ENCODE data around the gene COL23A1.

Gene COL23A1

GRCh38 chr5:178383919-178384815 lies 206.0 kb downstream of the COL23A1 start:
- Histone ChIP-seq H3K4me3 (ENCODE audit: low read length) (no peak overlapping the region), H2AFZ (ENCODE audit: low read depth, low read length) (no peak overlapping the region), H3K4me2 (ENCODE audit: low read length) (no peak overlapping the region), H3K27me3 (ENCODE audit: low read depth, low read length) (peaks cover 10% of the 10 kb centered on the region; the same call in 1 of the 2 replicates), H3K9ac (ENCODE audit: low read length) (no peak overlapping the region), H3K27ac (ENCODE audit: low read length) (no peak overlapping the region), H3K36me3 (replicated peaks; ENCODE audit: low read depth, low read length) (no peaks in the 10 kb centered on the region), H3K9me3 (ENCODE audit: insufficient read depth, low read length) (no peaks in the 10 kb centered on the region), H4K20me1 (ENCODE audit: insufficient read depth, low read length) (no peaks in the 10 kb centered on the region), H3K79me2 (ENCODE audit: low read length) (no peaks in the 10 kb centered on the region), H3K4me1 (ENCODE audit: low read length) (no peaks in the 10 kb centered on the region)
- TF ChIP-seq CTCF (IDR thresholded peaks at IDR 0.05; ENCODE audit: low read depth, low read length) (no peak), EZH2phosphoT487 (IDR thresholded peaks at IDR 0.05; ENCODE audit: low read depth) (no peak)

GRCh38 chr5:178383301-178383918 lies 206.8 kb downstream of the COL23A1 start:
- H3K9ac ChIP-seq (ENCODE audit: low read length) = no peak overlapping the region
- no peak overlapping the region for H3K4me3 ChIP-seq (ENCODE audit: low read length)
- peaks cover 6% of the 10 kb centered on the region; the same call in 1 of the 2 replicates for H3K27me3 ChIP-seq (ENCODE audit: low read depth, low read length)
- no peak overlapping the region for H3K27ac ChIP-seq (ENCODE audit: low read length)
- H3K4me2 ChIP-seq (ENCODE audit: low read length) = no peak overlapping the region
- no peaks in the 10 kb centered on the region for H3K79me2 ChIP-seq (ENCODE audit: low read length)
- TF ChIP-seq CTCF (IDR thresholded peaks at IDR 0.05; ENCODE audit: low read depth, low read length) = no peak
- no peak for TF ChIP-seq EZH2phosphoT487 (IDR thresholded peaks at IDR 0.05; ENCODE audit: low read depth)
- H3K4me1 ChIP-seq (ENCODE audit: low read length) = no peaks in the 10 kb centered on the region
- H3K36me3 ChIP-seq (replicated peaks; ENCODE audit: low read depth, low read length) = no peaks in the 10 kb centered on the region
- H3K9me3 ChIP-seq (ENCODE audit: insufficient read depth, low read length) = no peaks in the 10 kb centered on the region
- H2AFZ ChIP-seq (ENCODE audit: low read depth, low read length) = no peak overlapping the region
- no peaks in the 10 kb centered on the region for H4K20me1 ChIP-seq (ENCODE audit: insufficient read depth, low read length)

- Histone ChIP-seq H3K9me3 (ENCODE audit: insufficient read depth, low read length) (no peaks in the 10 kb centered on the region), H3K9ac (ENCODE audit: low read length) (no peak overlapping the region), H4K20me1 (ENCODE audit: insufficient read depth, low read length) (no peaks in the 10 kb centered on the region), H3K36me3 (replicated peaks; ENCODE audit: low read depth, low read length) (no peaks in the 10 kb centered on the region), H3K27me3 (ENCODE audit: low read depth, low read length) (no peaks in the 10 kb centered on the region), H3K4me3 (ENCODE audit: low read length) (no peak overlapping the region), H3K4me2 (ENCODE audit: low read length) (no peak overlapping the region), H2AFZ (ENCODE audit: low read depth, low read length) (no peak overlapping the region), H3K79me2 (ENCODE audit: low read length) (no peaks in the 10 kb centered on the region), H3K27ac (ENCODE audit: low read length) (no peak overlapping the region), H3K4me1 (ENCODE audit: low read length) (no peaks in the 10 kb centered on the region)
- no peak for TF ChIP-seq EZH2phosphoT487 (IDR thresholded peaks at IDR 0.05; ENCODE audit: low read depth)
- no peak for TF ChIP-seq CTCF (IDR thresholded peaks at IDR 0.05; ENCODE audit: low read depth, low read length)
Observed at GRCh38 chr5:178382754-178383164, 207.4 kb downstream of the COL23A1 start.

- Histone ChIP-seq H2AFZ (ENCODE audit: low read depth, low read length) (no peak overlapping the region), H4K20me1 (ENCODE audit: insufficient read depth, low read length) (no peaks in the 10 kb centered on the region), H3K36me3 (replicated peaks; ENCODE audit: low read depth, low read length) (no peaks in the 10 kb centered on the region), H3K4me2 (ENCODE audit: low read length) (no peak overlapping the region), H3K4me3 (ENCODE audit: low read length) (no peak overlapping the region), H3K79me2 (ENCODE audit: low read length) (no peaks in the 10 kb centered on the region), H3K4me1 (ENCODE audit: low read length) (no peaks in the 10 kb centered on the region), H3K27me3 (ENCODE audit: low read depth, low read length) (no peaks in the 10 kb centered on the region), H3K27ac (ENCODE audit: low read length) (no peak overlapping the region), H3K9me3 (ENCODE audit: insufficient read depth, low read length) (no peaks in the 10 kb centered on the region), H3K9ac (ENCODE audit: low read length) (no peak overlapping the region)
- TF ChIP-seq CTCF (IDR thresholded peaks at IDR 0.05; ENCODE audit: low read depth, low read length) (no peak), EZH2phosphoT487 (IDR thresholded peaks at IDR 0.05; ENCODE audit: low read depth) (no peak)
Observed at GRCh38 chr5:178381921-178382695, 208.1 kb downstream of the COL23A1 start.

All from OCI-LY3 (cell line).